OCI-LY7 (cell line): Measurements from ENCODE around the gene ACADS.

Experiments
- EZH2phosphoT487 ChIP-seq: fragments of 200-600 bp; sonication (generic); IDR thresholded peaks from 2 replicates; pipeline ENCODE4 v1.6.1; 2018; ENCODE audit warnings: low read depth, borderline replicate concordance, mild to moderate bottlenecking, mixed run types, antibody characterized with exemption, low read length, moderate library complexity, mixed read lengths
- TF ChIP-seq, protein P1 (sequence below): fragments of 200-600 bp; sonication (generic); conservative IDR thresholded peaks from 2 replicates; pipeline ENCODE4 v1.5.1; 2014; ENCODE audit warnings: mild to moderate bottlenecking, antibody characterized with exemption, low read length, moderate library complexity, mixed read lengths

DNA sequence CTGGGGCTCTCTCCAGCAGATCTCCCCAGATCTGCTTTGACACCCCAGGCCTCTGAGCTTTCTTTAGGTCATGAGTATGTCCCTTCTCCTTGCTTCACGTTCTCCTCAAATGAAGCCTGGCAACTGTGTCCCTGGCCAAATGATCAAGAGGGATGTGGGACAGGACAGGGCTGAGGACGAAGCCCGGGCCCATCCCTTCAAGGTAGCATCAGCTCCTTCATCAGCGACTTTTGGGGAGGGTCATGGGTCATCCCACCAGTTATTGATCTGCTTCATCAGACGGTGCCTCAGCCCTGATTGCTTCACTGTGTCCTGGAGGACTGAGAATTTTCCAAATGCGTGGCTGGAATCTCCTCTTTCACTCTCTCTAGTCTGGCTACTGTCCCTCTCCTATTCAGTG, 32.3 kb downstream of the ACADS start:
- TF ChIP-seq, protein P1, sequence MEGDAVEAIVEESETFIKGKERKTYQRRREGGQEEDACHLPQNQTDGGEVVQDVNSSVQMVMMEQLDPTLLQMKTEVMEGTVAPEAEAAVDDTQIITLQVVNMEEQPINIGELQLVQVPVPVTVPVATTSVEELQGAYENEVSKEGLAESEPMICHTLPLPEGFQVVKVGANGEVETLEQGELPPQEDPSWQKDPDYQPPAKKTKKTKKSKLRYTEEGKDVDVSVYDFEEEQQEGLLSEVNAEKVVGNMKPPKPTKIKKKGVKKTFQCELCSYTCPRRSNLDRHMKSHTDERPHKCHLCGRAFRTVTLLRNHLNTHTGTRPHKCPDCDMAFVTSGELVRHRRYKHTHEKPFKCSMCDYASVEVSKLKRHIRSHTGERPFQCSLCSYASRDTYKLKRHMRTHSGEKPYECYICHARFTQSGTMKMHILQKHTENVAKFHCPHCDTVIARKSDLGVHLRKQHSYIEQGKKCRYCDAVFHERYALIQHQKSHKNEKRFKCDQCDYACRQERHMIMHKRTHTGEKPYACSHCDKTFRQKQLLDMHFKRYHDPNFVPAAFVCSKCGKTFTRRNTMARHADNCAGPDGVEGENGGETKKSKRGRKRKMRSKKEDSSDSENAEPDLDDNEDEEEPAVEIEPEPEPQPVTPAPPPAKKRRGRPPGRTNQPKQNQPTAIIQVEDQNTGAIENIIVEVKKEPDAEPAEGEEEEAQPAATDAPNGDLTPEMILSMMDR, result no peak
- no peak for TF ChIP-seq EZH2phosphoT487
